ENCODE measurements around the gene GPR171. TPM values are rescaled to one million over a fixed set of nuclear protein-coding genes. Genes with fewer than 3 reads are reported as not detected.

Gene GPR171
- total RNA-seq, 2 experiments from 2014 or later: 9.7 to 16.7 TPM

- H3K27ac ChIP-seq (ENCODE audit: low read depth in 1 of 2, low read length in 2 of 2): no peak overlapping the region
- no peaks in the 10 kb centered on the region for H3K36me3 ChIP-seq (ENCODE audit: insufficient read depth, low read length)
- H3K27me3 ChIP-seq (ENCODE audit: control insufficient read depth in 1 of 2, insufficient read depth in 2 of 2, low read length in 2 of 2): no peaks in the 10 kb centered on the region
- DNase-seq (no peak), ATAC-seq (ENCODE audit: poor library complexity) (no peak)
- H3K9me3 ChIP-seq (ENCODE audit: control insufficient read depth in 1 of 2, insufficient read depth in 1 of 2, low read length in 2 of 2): peaks cover 0 to 4% of the 10 kb centered on the region in 2 experiments
- peaks cover 28% of the 10 kb centered on the region for H3K4me1 Mint-ChIP-seq (ENCODE audit: low read depth)
- no peak overlapping the region for H3K4me3 Mint-ChIP-seq
- H3K4me3 ChIP-seq (ENCODE audit: low read length): no peak overlapping the region
- H3K4me1 ChIP-seq (ENCODE audit: insufficient read depth, low read length): peaks cover 6% of the 10 kb centered on the region
- no peak for TF ChIP-seq CTCF (IDR thresholded peaks at IDR 0.05)
- ChIA-PET POLR2A (interaction anchor here (1.5 kb wide), 1 partner anchor 14 kb away, joined by 3 read pairs; no protein-coding TSS in a partner anchor), CTCF (no interaction called here)
- intact Hi-C loops (cut with DNase I, micrococcal nuclease): loop anchor here in 1 of 2 experiments (5.0 kb wide), 1 partner anchor 1209 kb away; no protein-coding TSS in a partner anchor
- no peak overlapping the region for H3K27ac Mint-ChIP-seq
- H3K27me3 Mint-ChIP-seq: no peaks in the 10 kb centered on the region
- no peaks in the 10 kb centered on the region for H3K9me3 Mint-ChIP-seq
- peaks cover 3% of the 10 kb centered on the region for H3K36me3 Mint-ChIP-seq (ENCODE audit: low read depth)
These were observed 11.9 kb downstream of the GPR171 start for GRCh38 chr3:151191095-151191494.

GRCh38 chr3:151183265-151183671 is 19.7 kb downstream of the GPR171 start:
- TF ChIP-seq CTCF (IDR thresholded peaks at IDR 0.05): no peak
- intact Hi-C loops (cut with DNase I, micrococcal nuclease): no loop called here
- H3K9me3 Mint-ChIP-seq: no peaks in the 10 kb centered on the region
- peak overlapping the region; percentile 64 for H3K4me3 Mint-ChIP-seq
- peaks cover 31% of the 10 kb centered on the region for H3K4me1 Mint-ChIP-seq (ENCODE audit: low read depth)
- ChIA-PET POLR2A (interaction anchor here (0.8 to 6.9 kb wide), 7 partner anchors 11 to 420 kb away, joined by 3 to 84 read pairs (median 6); partner anchors contain the start of genes GPR171 and SIAH2), CTCF (interaction anchor here (1.1 kb wide), 1 partner anchor 15 kb away, joined by 3 read pairs; no protein-coding TSS in a partner anchor)
- Histone ChIP-seq H3K4me1 (ENCODE audit: insufficient read depth, low read length) (peaks cover 20% of the 10 kb centered on the region), H3K9me3 (ENCODE audit: control insufficient read depth in 1 of 2, insufficient read depth in 1 of 2, low read length in 2 of 2) (no peaks in the 10 kb centered on the region), H3K27ac (ENCODE audit: low read depth in 1 of 2, low read length in 2 of 2) (peak overlapping the region in 1 of 2 donors; percentile 33), H3K27me3 (ENCODE audit: control insufficient read depth in 1 of 2, insufficient read depth in 2 of 2, low read length in 2 of 2) (no peaks in the 10 kb centered on the region), H3K36me3 (ENCODE audit: insufficient read depth, low read length) (no peaks in the 10 kb centered on the region), H3K4me3 (ENCODE audit: low read length) (peak overlapping the region; percentile 17)
- peak in 4 of 14 experiments; percentile 26 to 62 (median 38) for DNase-seq
- peak overlapping the region; percentile 69 for H3K27ac Mint-ChIP-seq
- no peaks in the 10 kb centered on the region for H3K27me3 Mint-ChIP-seq
- peak; percentile 87 for ATAC-seq (ENCODE audit: poor library complexity)
- no peaks in the 10 kb centered on the region for H3K36me3 Mint-ChIP-seq (ENCODE audit: low read depth)

- CTCF ChIA-PET: interaction anchor here (1.1 kb wide), 1 partner anchor 14 kb away, joined by 3 read pairs; no protein-coding TSS in a partner anchor
- H3K9me3 Mint-ChIP-seq: no peaks in the 10 kb centered on the region
- no peaks in the 10 kb centered on the region for H3K9me3 ChIP-seq (ENCODE audit: control insufficient read depth in 1 of 2, insufficient read depth in 1 of 2, low read length in 2 of 2)
- no peaks in the 10 kb centered on the region for H3K36me3 Mint-ChIP-seq (ENCODE audit: low read depth)
- DNase-seq: no peak
- H3K4me3 Mint-ChIP-seq: no peak overlapping the region
- TF ChIP-seq CTCF (IDR thresholded peaks at IDR 0.05): no peak
- no peak for ATAC-seq (ENCODE audit: poor library complexity)
- H3K4me1 Mint-ChIP-seq (ENCODE audit: low read depth): peaks cover 31% of the 10 kb centered on the region
- intact Hi-C loops (cut with DNase I, micrococcal nuclease): no loop called here
- H3K4me3 ChIP-seq (ENCODE audit: low read length): no peak overlapping the region
- H3K27me3 ChIP-seq (ENCODE audit: control insufficient read depth in 1 of 2, insufficient read depth in 2 of 2, low read length in 2 of 2): no peaks in the 10 kb centered on the region
- no peak overlapping the region for H3K27ac ChIP-seq (ENCODE audit: low read depth in 1 of 2, low read length in 2 of 2)
- POLR2A ChIA-PET: interaction anchor here (0.8 to 6.9 kb wide), 7 partner anchors 11 to 419 kb away, joined by 3 to 84 read pairs (median 6); partner anchors contain the start of genes GPR171 and SIAH2
- peak overlapping the region; percentile 69 for H3K27ac Mint-ChIP-seq
- no peaks in the 10 kb centered on the region for H3K27me3 Mint-ChIP-seq
- H3K4me1 ChIP-seq (ENCODE audit: insufficient read depth, low read length): peaks cover 20% of the 10 kb centered on the region
- no peaks in the 10 kb centered on the region for H3K36me3 ChIP-seq (ENCODE audit: insufficient read depth, low read length)
These were observed 20.5 kb downstream of the GPR171 start for GRCh38 chr3:151182349-151183079.

All from CD4-positive, alpha-beta T cell (primary cell).